GM12891 (cell line): ENCODE measurements around the gene RUFY4.

ENCODE experiments used
- PAX5 ChIP-seq: IDR thresholded peaks from 2 replicates; pipeline ENCODE4 v1.6.1; 2011; ENCODE audit warnings: low read length, moderate library complexity, mild to moderate bottlenecking; ENCODE audit not compliant: insufficient read depth, severe bottlenecking
- POLR2A ChIP-seq: IDR thresholded peaks from 2 replicates; pipeline ENCODE4 v1.6.1; 2011; ENCODE audit warnings: low read depth, low read length, control low read depth
- POLR2AphosphoS5 ChIP-seq: IDR thresholded peaks from 2 replicates; pipeline ENCODE4 v1.6.1; 2011; ENCODE audit warnings: low read depth, low read length, control low read depth
- POU2F2 ChIP-seq: IDR thresholded peaks from 2 replicates; pipeline ENCODE4 v1.6.1; 2011; ENCODE audit warnings: low read depth, mild to moderate bottlenecking, control low read depth, low read length, moderate library complexity
- TAF1 ChIP-seq: IDR thresholded peaks from 2 replicates; pipeline ENCODE4 v1.6.1; 2011; ENCODE audit warnings: low read depth, low read length, control low read depth

- no peak for TF ChIP-seq POLR2A
- no peak for TF ChIP-seq POLR2AphosphoS5
- TF ChIP-seq POU2F2 = no peak
- no peak for TF ChIP-seq PAX5
- no peak for TF ChIP-seq TAF1
Observed at GRCh38 chr2:218033590-218034496, 35.2 kb upstream of the RUFY4 start.
